IPS-18a (cell line): ENCODE data around the gene SREBF1.

Experiments used
- H3K27ac ChIP-seq: one replicate; pipeline ENCODE4 v1.5.1; 2013; ENCODE audit warnings: low read length
- H3K27me3 ChIP-seq: one replicate; pipeline ENCODE4 v1.6.1; 2013; ENCODE audit warnings: mild to moderate bottlenecking, low read length; ENCODE audit not compliant: control insufficient read depth, insufficient read depth
- H3K36me3 ChIP-seq: one replicate; pipeline ENCODE4 v1.6.1; 2013; ENCODE audit warnings: low read depth, low read length; ENCODE audit not compliant: control insufficient read depth
- H3K4me1 ChIP-seq: one replicate; pipeline ENCODE4 v1.6.1; 2013; ENCODE audit warnings: low read depth, low read length; ENCODE audit not compliant: control insufficient read depth
- H3K4me3 ChIP-seq: one replicate; pipeline ENCODE4 v1.5.1; 2013; ENCODE audit warnings: low read length
- H3K9ac ChIP-seq: one replicate; pipeline ENCODE4 v1.6.1; 2013; ENCODE audit warnings: mild to moderate bottlenecking, low read length, moderate library complexity
- H3K9me3 ChIP-seq: one replicate; pipeline ENCODE4 v1.6.1; 2013; ENCODE audit warnings: low read depth, low read length; ENCODE audit not compliant: control insufficient read depth

The SREBF1 gene

DNA sequence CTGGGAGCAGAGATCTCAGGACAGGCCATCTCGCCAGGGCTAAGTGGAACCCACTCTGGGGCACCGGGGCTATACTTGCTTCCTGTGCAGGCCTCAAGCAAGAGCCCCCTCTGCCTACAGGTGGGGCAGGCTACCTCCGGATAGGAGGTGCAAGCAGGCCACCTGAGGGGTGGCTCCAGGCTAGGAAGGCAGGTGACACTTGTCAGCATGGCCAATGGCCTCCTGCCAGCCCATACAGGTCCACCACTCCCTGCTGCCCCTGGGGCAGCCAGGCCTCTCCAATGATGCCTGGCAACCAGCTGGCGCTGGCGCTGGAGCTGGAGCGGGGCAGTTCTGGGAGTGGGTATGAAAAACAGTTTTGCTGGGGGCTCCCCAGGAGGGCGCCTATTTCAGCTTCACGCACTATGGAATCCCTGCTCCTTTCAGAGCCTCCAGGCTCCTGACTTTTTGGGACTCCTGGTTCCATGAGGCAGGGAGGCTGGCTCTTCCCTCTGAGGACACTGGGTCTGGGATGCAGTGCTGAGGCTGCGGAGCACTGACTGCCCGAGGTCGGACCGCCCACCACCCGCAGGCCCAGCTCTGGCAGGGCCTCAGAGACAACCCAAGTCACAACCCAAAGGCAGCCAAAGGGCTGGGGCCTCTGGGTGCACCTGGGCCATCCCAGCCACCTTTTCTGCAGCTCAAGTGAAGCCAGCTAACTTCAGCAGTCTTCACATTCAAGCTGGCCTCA is 8.4 kb upstream of the SREBF1 start:
- Histone ChIP-seq H3K9me3 (no peaks in the 10 kb centered on the region), H3K27ac (no peak overlapping the region), H3K27me3 (no peaks in the 10 kb centered on the region), H3K36me3 (no peaks in the 10 kb centered on the region), H3K4me1 (peaks cover 14% of the 10 kb centered on the region), H3K4me3 (no peak overlapping the region), H3K9ac (no peak overlapping the region)

DNA sequence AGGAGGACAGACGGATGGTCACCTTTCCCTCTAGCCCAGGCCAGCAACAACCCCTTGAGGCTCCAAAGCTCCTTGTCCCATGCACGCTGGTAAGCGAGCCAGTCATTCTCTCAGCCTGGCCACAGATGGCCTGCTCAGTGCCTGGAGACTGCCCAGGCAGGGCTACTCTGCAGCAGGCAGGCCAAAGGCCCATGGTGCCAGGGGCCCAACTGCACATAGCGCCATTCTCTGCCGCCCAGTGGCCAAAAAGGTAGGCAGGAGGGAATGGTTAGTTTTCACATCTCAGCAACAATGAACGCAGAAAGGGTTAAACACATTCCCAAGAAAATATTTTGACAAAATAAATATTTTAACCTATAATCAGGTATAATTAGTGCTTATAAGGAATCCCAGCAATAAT is 7.7 kb upstream of the SREBF1 start:
- no peak overlapping the region for H3K27ac ChIP-seq
- peaks cover 14% of the 10 kb centered on the region for H3K4me1 ChIP-seq
- no peak overlapping the region for H3K4me3 ChIP-seq
- no peak overlapping the region for H3K9ac ChIP-seq
- H3K27me3 ChIP-seq: no peaks in the 10 kb centered on the region
- H3K36me3 ChIP-seq: no peaks in the 10 kb centered on the region
- no peaks in the 10 kb centered on the region for H3K9me3 ChIP-seq

DNA sequence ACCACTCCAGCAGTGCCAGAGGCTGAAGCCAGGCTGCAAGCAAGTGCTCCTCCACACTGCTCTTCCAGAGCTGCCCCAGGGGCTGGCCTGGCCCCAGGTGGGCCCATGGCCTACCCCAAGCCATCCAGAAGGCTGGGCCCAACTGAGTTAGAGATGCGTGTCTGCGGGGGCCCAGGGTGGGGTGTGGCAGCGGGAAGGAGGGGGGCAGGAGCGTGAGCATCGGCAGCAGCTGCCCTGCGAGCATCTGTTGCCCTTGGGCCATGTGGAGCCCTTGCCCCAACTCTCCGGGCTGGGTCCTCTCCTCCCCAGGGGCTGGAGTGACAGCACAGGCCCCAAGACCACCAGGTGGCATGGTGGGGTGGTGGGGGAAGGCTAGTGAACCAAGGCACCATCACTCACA is 7.3 kb upstream of the SREBF1 start:
- H3K4me1 ChIP-seq: peaks cover 17% of the 10 kb centered on the region

GRCh38 chr17:17843096-17843495 is 6.3 kb upstream of the SREBF1 start:
- Histone ChIP-seq H3K4me1 (peaks cover 23% of the 10 kb centered on the region), H3K27ac (no peak overlapping the region), H3K9ac (no peak overlapping the region), H3K36me3 (no peaks in the 10 kb centered on the region), H3K27me3 (no peaks in the 10 kb centered on the region), H3K9me3 (no peaks in the 10 kb centered on the region), H3K4me3 (no peak overlapping the region)

More for the DNA sequence above, 7.3 kb upstream of the SREBF1 start:
- no peak overlapping the region for H3K9ac ChIP-seq
- H3K27ac ChIP-seq: no peak overlapping the region
- H3K36me3 ChIP-seq: no peaks in the 10 kb centered on the region
- no peaks in the 10 kb centered on the region for H3K9me3 ChIP-seq
- no peaks in the 10 kb centered on the region for H3K27me3 ChIP-seq
- H3K4me3 ChIP-seq: no peak overlapping the region

- no peaks in the 10 kb centered on the region for H3K27me3 ChIP-seq
- H3K36me3 ChIP-seq: no peaks in the 10 kb centered on the region
- no peak overlapping the region for H3K4me3 ChIP-seq
- H3K9me3 ChIP-seq: no peaks in the 10 kb centered on the region
- peaks cover 31% of the 10 kb centered on the region for H3K4me1 ChIP-seq
- H3K27ac ChIP-seq: no peak overlapping the region
- H3K9ac ChIP-seq: no peak overlapping the region
Observed at GRCh38 chr17:17842111-17842876, 5.5 kb upstream of the SREBF1 start.

GRCh38 chr17:17841601-17842025 is 4.8 kb upstream of the SREBF1 start:
- Histone ChIP-seq H3K36me3 (no peaks in the 10 kb centered on the region), H3K4me3 (no peak overlapping the region), H3K9ac (no peak overlapping the region), H3K27ac (no peak overlapping the region), H3K4me1 (peaks cover 35% of the 10 kb centered on the region), H3K9me3 (no peaks in the 10 kb centered on the region), H3K27me3 (no peaks in the 10 kb centered on the region)

DNA sequence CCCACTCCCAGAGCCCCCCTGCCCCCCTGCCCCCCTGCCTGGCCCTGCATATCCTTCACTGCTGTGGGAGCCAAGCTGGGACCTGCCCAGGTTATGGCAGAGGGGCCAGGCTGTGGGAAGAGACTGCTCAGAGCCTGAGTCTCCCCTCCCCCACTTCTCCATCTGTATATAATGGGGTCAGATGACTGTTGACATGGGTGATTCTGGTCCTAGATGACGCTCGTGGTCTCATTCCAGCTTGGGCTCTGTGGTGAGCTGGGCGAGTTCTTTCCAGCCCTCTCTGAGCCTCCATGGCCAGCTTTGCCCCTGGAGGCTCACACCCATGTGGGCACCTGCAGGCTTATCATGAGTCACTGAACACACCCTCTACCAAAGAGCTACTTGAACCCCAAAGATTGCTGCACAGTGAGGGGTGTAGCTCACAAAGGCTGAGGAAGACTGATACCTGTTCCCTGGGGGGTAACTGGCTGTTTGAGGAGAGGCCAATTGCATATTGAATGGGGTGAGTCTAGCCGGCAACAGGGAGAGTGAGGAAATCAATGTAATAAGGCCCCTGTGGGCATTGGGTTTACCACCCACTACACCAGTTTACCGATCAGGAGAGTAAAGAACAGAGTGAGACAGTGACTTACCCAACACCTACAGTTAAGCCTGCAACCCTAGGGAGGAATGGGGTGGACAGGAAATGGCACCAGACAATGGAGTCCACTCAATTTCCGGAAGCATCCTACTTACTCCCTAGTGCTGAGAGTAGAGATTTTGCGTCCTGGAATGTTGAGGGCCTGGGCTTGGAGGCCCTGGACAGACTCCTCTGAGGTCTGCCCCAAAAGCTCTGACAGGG is 4.2 kb upstream of the SREBF1 start:
- Histone ChIP-seq H3K4me3 (peak overlapping the region; percentile 43), H3K27me3 (no peaks in the 10 kb centered on the region), H3K36me3 (no peaks in the 10 kb centered on the region), H3K4me1 (peaks cover 35% of the 10 kb centered on the region), H3K9ac (no peak overlapping the region), H3K27ac (peak overlapping the region; percentile 43), H3K9me3 (no peaks in the 10 kb centered on the region)

DNA sequence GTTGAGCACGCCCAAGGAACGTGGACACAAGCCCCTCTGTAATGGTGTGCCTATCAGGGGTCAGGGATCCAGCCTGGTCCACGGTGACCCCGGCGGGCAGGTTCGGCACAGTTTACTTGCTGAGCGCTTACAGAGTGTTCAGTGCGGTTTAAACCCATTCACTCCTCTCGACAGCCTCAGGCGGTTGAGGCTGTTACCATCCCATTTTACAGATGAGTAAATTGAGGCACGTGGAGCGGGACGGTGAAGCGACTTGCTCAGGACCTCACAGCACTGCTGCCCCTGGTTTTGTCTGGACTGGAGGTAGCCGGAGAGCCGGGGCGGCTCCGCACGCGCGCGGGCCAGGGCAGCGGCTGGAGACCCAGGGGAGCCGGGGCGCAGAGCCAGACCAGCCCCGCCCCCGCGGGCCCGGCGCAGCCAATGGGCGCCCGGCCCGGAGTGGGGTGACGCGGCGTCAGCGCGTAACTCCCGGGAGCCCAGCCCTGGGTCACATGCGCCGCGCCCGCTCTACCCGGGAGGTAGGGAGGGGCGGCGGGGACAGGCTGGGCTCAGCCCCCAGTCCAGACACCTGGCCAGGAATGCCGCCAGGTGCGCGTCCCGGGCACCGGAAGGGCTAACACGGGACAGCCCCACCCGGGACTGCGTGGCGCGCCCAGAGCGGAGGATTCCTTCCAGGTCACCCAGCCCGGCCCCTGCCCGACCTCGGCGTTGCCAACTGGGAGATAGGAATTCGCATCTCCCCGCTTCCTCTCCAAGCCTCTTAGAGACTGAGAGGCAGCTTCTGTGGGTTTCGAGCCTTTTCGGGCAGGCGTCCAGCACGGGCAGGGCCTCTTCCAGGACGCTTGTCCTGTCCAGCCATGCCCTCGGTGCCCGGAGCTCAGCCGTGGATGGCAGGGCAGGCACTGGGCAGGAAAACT is 3.3 kb upstream of the SREBF1 start:
- peak overlapping the region; percentile 43 for H3K4me3 ChIP-seq
- peak overlapping the region; percentile 67 for H3K9ac ChIP-seq
- peak overlapping the region; percentile 88 for H3K27ac ChIP-seq
- H3K27me3 ChIP-seq: no peaks in the 10 kb centered on the region
- no peaks in the 10 kb centered on the region for H3K9me3 ChIP-seq
- H3K4me1 ChIP-seq: peaks cover 44% of the 10 kb centered on the region
- no peaks in the 10 kb centered on the region for H3K36me3 ChIP-seq

DNA sequence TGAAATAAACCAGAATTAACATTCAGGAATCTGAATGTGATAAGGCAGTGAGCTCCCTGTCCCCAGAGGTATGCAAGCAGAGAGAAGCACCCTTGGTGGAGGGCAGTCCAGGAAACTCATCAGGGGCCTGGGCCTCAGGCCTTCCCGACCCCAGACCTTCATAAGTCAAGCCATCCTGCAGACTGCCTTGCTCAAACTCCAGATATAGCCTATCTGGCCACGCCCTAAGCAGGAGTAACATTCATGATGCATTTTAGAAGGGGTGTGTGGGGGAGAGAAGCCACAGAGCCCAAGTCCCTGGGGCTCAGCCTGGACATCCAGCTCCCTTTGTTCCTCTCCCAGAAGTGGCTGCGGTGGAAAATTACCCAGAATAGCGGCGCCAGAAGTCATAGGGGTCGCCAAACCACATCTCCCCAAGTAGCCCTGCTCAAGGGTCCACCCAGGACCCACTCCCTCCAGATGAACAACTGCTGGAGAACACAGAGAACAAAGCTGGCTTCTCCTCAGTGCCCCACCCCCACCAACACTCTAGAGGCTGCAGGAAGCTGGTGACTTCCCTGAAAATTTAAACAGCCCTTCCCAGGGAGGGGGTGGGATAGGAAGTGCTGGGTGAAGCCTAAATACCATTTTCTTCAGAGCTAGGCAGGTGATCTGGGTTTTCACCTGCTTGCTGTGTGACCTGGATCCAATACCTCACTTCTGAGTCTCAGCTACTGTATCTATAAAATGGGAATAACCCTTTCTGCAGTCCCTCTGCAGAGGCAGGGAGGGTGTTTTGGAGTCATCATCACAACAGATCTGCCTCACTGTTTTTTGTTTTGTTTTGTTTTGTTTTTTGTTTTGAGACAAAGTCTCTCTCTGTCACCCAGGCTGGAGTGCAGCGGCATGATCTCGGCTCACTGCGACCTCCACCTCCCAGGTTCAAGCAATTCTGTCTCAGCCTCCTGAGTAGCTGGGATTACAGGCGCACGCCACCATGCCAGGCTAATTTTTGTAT is 1.5 kb upstream of the SREBF1 start:
- peaks cover 47% of the 10 kb centered on the region for H3K4me1 ChIP-seq
- no peaks in the 10 kb centered on the region for H3K9me3 ChIP-seq
- peak overlapping the region; percentile 82 for H3K27ac ChIP-seq
- H3K36me3 ChIP-seq: no peaks in the 10 kb centered on the region
- peak overlapping the region; percentile 31 for H3K4me3 ChIP-seq
- no peaks in the 10 kb centered on the region for H3K27me3 ChIP-seq
- peak overlapping the region; percentile 94 for H3K9ac ChIP-seq

DNA sequence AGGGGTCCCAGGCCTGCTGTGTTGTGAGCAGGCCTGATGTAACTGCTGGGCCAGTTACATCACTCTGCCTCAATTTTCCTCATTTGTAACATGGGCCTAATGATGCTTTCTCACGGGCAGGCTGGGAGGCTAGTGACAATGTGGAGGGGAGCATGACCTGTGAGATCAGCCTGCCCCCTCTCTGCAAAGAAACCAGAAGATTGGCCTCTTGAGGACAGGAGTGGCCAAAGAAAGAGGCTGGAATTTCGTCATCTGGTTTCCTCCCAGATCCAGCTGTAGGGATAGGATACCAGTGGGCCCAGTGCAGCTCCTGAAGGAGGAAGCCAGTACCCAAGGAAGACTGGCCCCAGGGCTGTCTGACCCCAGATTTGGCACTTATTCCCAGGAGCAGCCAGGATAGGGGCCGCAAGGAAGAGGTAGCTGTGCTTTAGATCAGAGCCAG is 615 bp upstream of the SREBF1 start:
- no peaks in the 10 kb centered on the region for H3K36me3 ChIP-seq
- peak overlapping the region; percentile 82 for H3K4me3 ChIP-seq
- H3K9ac ChIP-seq: peak overlapping the region; percentile 94
- H3K9me3 ChIP-seq: no peaks in the 10 kb centered on the region
- H3K27me3 ChIP-seq: no peaks in the 10 kb centered on the region
- peaks cover 47% of the 10 kb centered on the region for H3K4me1 ChIP-seq
- H3K27ac ChIP-seq: peak overlapping the region; percentile 82
